Testis (tissue), 3 donors: ENCODE results near the gene CR1L. TPM values are rescaled to one million over a fixed set of nuclear protein-coding genes. Genes with fewer than 3 reads are reported as not detected.
"Not testable (repeated sequence)": the region's sequence is repeated elsewhere in the genome, so short reads cannot be mapped to it uniquely, and the experiment has no call there.

Experiments used
- DNase-seq: peaks from one replicate; pipeline ENCODE4 v3.0.0-alpha.2; 2019
- H3K27ac ChIP-seq, 2 donors: fragments of 200-600 bp; sonication (generic); one replicate each; pipeline ENCODE4 v1.5.1; 2019
- H3K27me3 ChIP-seq: fragments of 200-600 bp; sonication (generic); one replicate; pipeline ENCODE4 v1.5.1; 2019
- H3K36me3 ChIP-seq: fragments of 200-600 bp; sonication (generic); one replicate; pipeline ENCODE4 v1.5.1; 2017; ENCODE audit warnings: low read depth; ENCODE audit errors: missing control alignments
- H3K4me1 ChIP-seq: fragments of 200-600 bp; sonication (generic); one replicate; pipeline ENCODE4 v1.5.1; 2019
- H3K4me3 ChIP-seq, 2 donors: fragments of 200-600 bp; sonication (generic); one replicate each; pipeline ENCODE4 v1.5.1; 2017 to 2019
- H3K9me3 ChIP-seq: fragments of 200-600 bp; sonication (generic); one replicate; pipeline ENCODE4 v1.5.1; 2017
- POLR2A ChIP-seq: fragments of 450-650 bp; IDR thresholded peaks from one replicate; pipeline ENCODE4 v1.6.1; 2017; ENCODE audit warnings: antibody characterized with exemption, mild to moderate bottlenecking, moderate library complexity
- WGBS, 2 donors: methylation state at CpG; one replicate each; pipeline ENCODE4 v1.1.5; 2018; 5-methylcytosine and 5-hydroxymethylcytosine counted together
- intact Hi-C: fragments of 100-400 bp; cut with DNase I; formaldehyde crosslinking; loops from one replicate; pipeline ENCODE4 v1.15.1; 2023; ENCODE audit warnings: low total_unique reads
- polyA plus RNA-seq: library from polyadenylated mRNA; stranded (reverse); fragments of 350-450 nt; fragmentation: Illumina TruSeq; extraction: RNeasy Lipid Tissue Mini Kit (QIAGEN cat#74804); gene quantifications from one replicate; pipeline ENCODE4 v1.2.3, GENCODE V29; 2014; ENCODE audit warnings: low read depth, low replicate concordance; ENCODE audit not compliant: insufficient read depth
- total RNA-seq, 2 donors: library from RNA; depleted of rRNA; stranded (reverse); fragments of >200 nt; gene quantifications; one replicate each; pipeline ENCODE4 v1.2.3, GENCODE V29; 2016
- TF ChIP-seq, protein P1 (sequence below), 3 experiments: fragments of 450-650 bp in 2 of 3; fragments of 200-600 bp in 1 of 3; sonication (generic) in 1 of 3; IDR thresholded peaks; one replicate each; pipeline ENCODE4 v1.5.1; 2016 to 2019; ENCODE audit warnings: antibody characterized with exemption in 3 of 3, mild to moderate bottlenecking in 2 of 3, moderate library complexity in 1 of 3

The CR1L gene
- total and polyA plus RNA-seq, 3 donors from 2014 or later, result not detected

DNA sequence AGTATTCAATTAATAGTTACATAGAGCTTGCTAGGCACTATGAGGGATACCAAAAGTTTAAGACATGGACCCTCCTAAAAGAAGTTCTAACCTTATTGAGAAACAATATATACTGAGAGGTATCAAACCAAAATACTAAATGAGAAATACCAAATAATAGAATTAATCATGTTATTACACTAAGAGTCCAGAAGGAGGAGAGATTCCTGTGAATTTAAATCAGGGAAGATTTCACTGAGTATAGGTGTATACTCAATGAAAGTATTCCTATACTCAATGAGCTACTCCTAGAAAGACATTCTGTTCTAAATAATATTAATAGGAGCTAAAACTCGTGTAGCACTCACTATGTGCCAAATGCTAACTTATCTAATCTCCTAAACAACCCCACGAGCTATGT lies 9.4 kb downstream of the CR1L start:
- Histone ChIP-seq H3K4me1 (no peaks in the 10 kb centered on the region), H3K27me3 (no peaks in the 10 kb centered on the region), H3K36me3 (no peaks in the 10 kb centered on the region), H3K9me3 (no peaks in the 10 kb centered on the region), H3K4me3 (no peak overlapping the region), H3K27ac (no peak overlapping the region)
- intact Hi-C loops, result no loop called here
- WGBS, 2 donors, result 35 to 39% methylated on average over 2 of the region's 2 CpGs
- no peak for DNase-seq
- TF ChIP-seq POLR2A, result no peak
- TF ChIP-seq, protein P1, sequence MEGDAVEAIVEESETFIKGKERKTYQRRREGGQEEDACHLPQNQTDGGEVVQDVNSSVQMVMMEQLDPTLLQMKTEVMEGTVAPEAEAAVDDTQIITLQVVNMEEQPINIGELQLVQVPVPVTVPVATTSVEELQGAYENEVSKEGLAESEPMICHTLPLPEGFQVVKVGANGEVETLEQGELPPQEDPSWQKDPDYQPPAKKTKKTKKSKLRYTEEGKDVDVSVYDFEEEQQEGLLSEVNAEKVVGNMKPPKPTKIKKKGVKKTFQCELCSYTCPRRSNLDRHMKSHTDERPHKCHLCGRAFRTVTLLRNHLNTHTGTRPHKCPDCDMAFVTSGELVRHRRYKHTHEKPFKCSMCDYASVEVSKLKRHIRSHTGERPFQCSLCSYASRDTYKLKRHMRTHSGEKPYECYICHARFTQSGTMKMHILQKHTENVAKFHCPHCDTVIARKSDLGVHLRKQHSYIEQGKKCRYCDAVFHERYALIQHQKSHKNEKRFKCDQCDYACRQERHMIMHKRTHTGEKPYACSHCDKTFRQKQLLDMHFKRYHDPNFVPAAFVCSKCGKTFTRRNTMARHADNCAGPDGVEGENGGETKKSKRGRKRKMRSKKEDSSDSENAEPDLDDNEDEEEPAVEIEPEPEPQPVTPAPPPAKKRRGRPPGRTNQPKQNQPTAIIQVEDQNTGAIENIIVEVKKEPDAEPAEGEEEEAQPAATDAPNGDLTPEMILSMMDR (IDR thresholded peaks at IDR 0.05), result no peak

DNA sequence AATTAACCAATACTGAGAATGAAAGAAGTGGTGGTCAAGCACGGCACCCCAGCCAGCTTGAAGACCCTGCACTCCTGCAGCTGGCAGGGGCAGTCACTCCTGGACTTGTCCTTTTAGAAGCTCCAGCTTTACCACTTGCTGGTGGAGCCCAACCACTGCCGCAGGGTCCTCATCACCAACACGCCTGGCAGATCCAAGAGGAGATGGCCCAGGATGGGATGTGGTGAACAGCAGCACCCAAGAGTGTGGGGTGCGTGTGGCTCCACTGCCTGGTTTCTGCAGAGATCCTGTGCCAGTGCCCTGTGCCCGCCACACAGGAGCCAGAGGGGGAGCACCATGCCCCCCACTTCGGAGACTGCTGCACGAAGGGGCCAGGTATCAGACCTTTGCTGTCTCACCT lies 13.5 kb downstream of the CR1L start:
- no peaks in the 10 kb centered on the region for H3K27me3 ChIP-seq
- H3K27ac ChIP-seq, result no peak overlapping the region
- H3K9me3 ChIP-seq, result no peaks in the 10 kb centered on the region
- intact Hi-C loops, result no loop called here
- H3K4me1 ChIP-seq, result no peaks in the 10 kb centered on the region
- H3K4me3 ChIP-seq, result no peak overlapping the region
- no peaks in the 10 kb centered on the region for H3K36me3 ChIP-seq
- DNase-seq, result no peak
- 87 to 88% methylated on average over 5 to 7 of the region's 7 CpGs for WGBS, 2 donors
- TF ChIP-seq POLR2A, result no peak
- TF ChIP-seq, protein P1 (IDR thresholded peaks at IDR 0.05), result no peak

DNA sequence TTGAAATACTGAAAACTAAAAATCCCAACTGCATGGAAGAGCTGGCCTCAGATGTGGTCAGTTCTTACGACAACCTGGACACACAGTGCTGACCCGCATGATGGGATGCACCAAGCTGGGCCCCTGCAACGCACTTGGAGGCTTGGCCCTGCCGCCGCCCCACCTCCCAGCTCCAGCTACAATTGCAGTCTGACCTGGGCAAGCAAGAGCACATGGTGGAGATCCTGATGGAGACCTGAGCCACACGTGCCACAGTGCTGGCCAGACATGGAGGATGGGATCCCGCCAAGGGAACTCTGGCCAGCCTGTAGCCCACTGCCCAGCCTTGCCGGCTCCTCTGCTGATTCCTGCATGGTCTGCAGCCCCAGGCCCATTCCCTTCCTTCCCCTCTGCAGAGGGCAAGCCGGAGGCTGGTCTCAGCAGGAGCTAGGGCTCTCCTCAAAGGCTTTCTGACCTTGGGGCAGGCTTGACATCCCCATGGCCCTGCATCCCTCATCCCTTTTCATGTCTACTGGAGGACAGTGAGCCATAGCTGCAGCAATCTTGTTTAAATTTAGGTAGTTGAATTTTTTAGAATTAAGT lies 14.1 kb downstream of the CR1L start:
- intact Hi-C loops, result no loop called here
- 88 to 90% methylated on average over 5 to 9 of the region's 9 CpGs for WGBS, 2 donors
- no peaks in the 10 kb centered on the region for H3K36me3 ChIP-seq
- H3K27me3 ChIP-seq, result no peaks in the 10 kb centered on the region
- H3K4me1 ChIP-seq, result no peaks in the 10 kb centered on the region
- no peak overlapping the region for H3K4me3 ChIP-seq
- TF ChIP-seq POLR2A, result no peak
- TF ChIP-seq, protein P1 (IDR thresholded peaks at IDR 0.05), result no peak
- H3K27ac ChIP-seq, result no peak overlapping the region
- H3K9me3 ChIP-seq, result no peaks in the 10 kb centered on the region
- no peak for DNase-seq

DNA sequence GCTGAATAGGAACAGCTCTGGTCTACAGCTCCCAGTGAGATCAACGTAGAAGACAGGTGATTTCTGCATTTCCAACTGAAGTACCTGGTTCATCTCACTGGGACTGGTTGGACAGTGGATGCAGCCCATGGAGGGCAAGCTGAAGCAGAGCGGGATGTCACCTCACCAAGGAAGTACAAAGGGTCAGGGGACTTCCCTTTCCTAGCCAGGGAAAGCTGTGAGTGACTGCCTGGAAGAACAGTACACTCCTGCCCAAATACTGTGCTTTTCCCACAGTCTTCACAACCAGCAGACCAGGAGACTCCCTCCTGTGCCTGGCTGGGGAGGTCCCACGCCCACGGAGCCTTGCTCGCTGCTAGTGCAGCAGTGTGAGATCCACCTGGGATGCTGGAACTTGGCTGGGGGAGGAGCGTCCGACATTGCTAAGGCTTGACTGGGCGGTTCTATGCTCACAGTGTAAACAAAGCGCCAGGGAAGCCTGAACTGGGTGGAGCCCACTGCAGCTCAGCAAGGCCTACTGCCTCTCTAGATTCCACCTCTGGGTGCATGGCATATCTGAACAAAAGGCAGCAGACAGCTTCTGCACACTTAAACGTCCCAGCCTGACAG lies 14.7 kb downstream of the CR1L start:
- no peaks in the 10 kb centered on the region for H3K9me3 ChIP-seq
- H3K4me3 ChIP-seq, result no peak overlapping the region
- no peaks in the 10 kb centered on the region for H3K36me3 ChIP-seq
- 56 to 71% methylated on average over 7 to 10 of the region's 10 CpGs for whole genome bisulfite sequencing, 2 donors
- no peak for DNase-seq
- H3K27me3 ChIP-seq, result no peaks in the 10 kb centered on the region
- TF ChIP-seq, protein P1 (IDR thresholded peaks at IDR 0.05), result no peak
- TF ChIP-seq POLR2A, result no peak
- no peak overlapping the region for H3K27ac ChIP-seq
- intact Hi-C loops, result no loop called here
- H3K4me1 ChIP-seq, result no peaks in the 10 kb centered on the region

DNA sequence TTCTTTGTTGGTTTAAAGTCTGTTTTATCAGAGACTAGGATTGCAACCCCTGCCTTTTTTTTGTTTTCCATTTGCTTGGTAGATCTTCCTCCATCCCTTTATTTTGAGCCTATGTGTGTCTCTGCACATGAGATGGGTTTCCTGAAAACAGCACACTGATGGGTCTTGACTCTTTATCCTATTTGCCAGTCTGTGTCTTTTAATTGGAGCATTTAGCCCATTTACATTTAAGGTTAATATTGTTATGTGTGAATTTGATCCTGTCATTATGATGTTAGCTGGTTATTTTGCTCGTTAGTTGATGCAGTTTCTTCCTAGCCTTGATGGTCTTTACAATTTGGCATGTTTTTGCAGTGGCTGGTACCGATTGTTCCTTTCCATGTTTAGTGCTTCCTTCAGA lies 16.5 kb downstream of the CR1L start:
- H3K36me3 ChIP-seq, H3K27ac ChIP-seq, H3K27me3 ChIP-seq, H3K4me3 ChIP-seq, H3K9me3 ChIP-seq, intact Hi-C loops, H3K4me1 ChIP-seq, DNase-seq: not testable (repeated sequence)
- 78 to 100% methylated on average over 2 of the region's 2 CpGs for WGBS, 2 donors
